Measurements from ENCODE around the gene SFTA2. TPM values are rescaled to one million over a fixed set of nuclear protein-coding genes. Genes with fewer than 3 reads are reported as not detected.

Gene SFTA2
- total and polyA plus RNA-seq, 10 of the 15 experiments (the other 5 are each of a cell fraction or from before 2014, with no cell fraction given) = 0.15 to 0.92 (median 0.33) TPM; not detected in 4

- Histone ChIP-seq H3K4me1 (ENCODE audit: control insufficient read depth, insufficient read depth, low read length) (peaks cover 35% of the 10 kb centered on the region), H3K9me3 (replicated peaks; ENCODE audit: control insufficient read depth, insufficient read depth, low read length) (no peaks in the 10 kb centered on the region), H3K4me3 (peak overlapping the region; percentile 75), H3K36me3 (ENCODE audit: control insufficient read depth in 2 of 2, insufficient read depth in 2 of 2, low read length in 1 of 2) (no peaks in the 10 kb centered on the region; a peak in 2 of 4 replicates), H3K9ac (ENCODE audit: control insufficient read depth, insufficient read depth, low read length) (peak overlapping the region; percentile 64), H3K4me2 (ENCODE audit: control insufficient read depth, insufficient read depth) (peak overlapping the region; percentile 99), H3K27ac (ENCODE audit: control insufficient read depth, insufficient read depth) (peak overlapping the region; percentile 81; the same call in 1 of the 2 replicates), H3K27me3 (replicated peaks in 1 of 2; ENCODE audit: control insufficient read depth in 2 of 2, insufficient read depth in 2 of 2, low read length in 1 of 2) (no peaks in the 10 kb centered on the region), H4K20me1 (ENCODE audit: control insufficient read depth, insufficient read depth) (no peaks in the 10 kb centered on the region), H3K79me2 (ENCODE audit: control insufficient read depth, insufficient read depth, low read length) (peaks cover 10% of the 10 kb centered on the region), H2AFZ (ENCODE audit: control insufficient read depth, low read depth, low read length) (peak overlapping the region; percentile 41; the same call in 1 of the 2 replicates)
- intact Hi-C loops (cut with micrococcal nuclease; ENCODE audit: unreplicated experiment) (no loop called here), in situ Hi-C loops (cut with MboI) (no loop called here)
- WGBS (ENCODE audit: insufficient coverage, insufficient replicate concordance, low lambda C conversion rate, missing lambda C conversion rate) = 22% methylated on average over 26 of the region's 59 CpGs
- ATAC-seq (peak; percentile 65), FAIRE-seq (no peak), DNase-seq (ENCODE audit: low read depth, low spot score) (no peak)
- ChIA-PET CTCF (interaction anchor here (0.5 to 6.7 kb wide), 13 partner anchors 11 to 431 kb away, joined by 3 to 71 read pairs (median 4); partner anchors contain the start of genes GTF2H4 and VARS2), RAD21 (ENCODE audit: unreplicated experiment) (interaction anchor here (0.7 to 10.7 kb wide), 12 partner anchors 16 to 270 kb away, joined by 3 to 144 read pairs (median 4); partner anchors contain the start of genes GTF2H4, IER3 and VARS2), POLR2A (interaction anchor here (0.6 to 5.8 kb wide), 11 partner anchors 11 to 206 kb away, joined by 3 to 50 read pairs (median 4); partner anchors contain the start of genes GTF2H4 and VARS2), SMC1A (ENCODE audit: uncharacterized antibody, unreplicated experiment) (interaction anchor here (0.9 to 4.9 kb wide), 9 partner anchors 16 to 284 kb away, joined by 3 to 40 read pairs (median 7); partner anchors contain the start of genes GTF2H4 and VARS2)
- TSS peak; percentile 40 for BruUV-seq (replicated peaks)
- TF ChIP-seq BHLHE40 (IDR thresholded peaks at IDR 0.05; ENCODE audit: borderline replicate concordance in 1 of 2, low read depth in 2 of 2, low read length in 1 of 2) = peak; percentile 60 to 77; a peak in 2 of 4 replicates
- no peak for TF ChIP-seq JUND (IDR thresholded peaks at IDR 0.05; ENCODE audit: low read depth, low read length)
- 0 out of 2 replicates have a peak, but pooled peaks have one; percentile 10 for TF ChIP-seq SPI1 (IDR thresholded peaks at IDR 0.05; ENCODE audit: borderline replicate concordance, insufficient read depth, low read depth, low read length)
- peak in 1 of 2 experiments; percentile 61; a peak in 2 of 3 replicates for TF ChIP-seq EGR1 (IDR thresholded peaks at IDR 0.05; ENCODE audit: borderline replicate concordance in 1 of 2, low read depth in 2 of 2, low read length in 2 of 2)
- TF ChIP-seq, protein P1, sequence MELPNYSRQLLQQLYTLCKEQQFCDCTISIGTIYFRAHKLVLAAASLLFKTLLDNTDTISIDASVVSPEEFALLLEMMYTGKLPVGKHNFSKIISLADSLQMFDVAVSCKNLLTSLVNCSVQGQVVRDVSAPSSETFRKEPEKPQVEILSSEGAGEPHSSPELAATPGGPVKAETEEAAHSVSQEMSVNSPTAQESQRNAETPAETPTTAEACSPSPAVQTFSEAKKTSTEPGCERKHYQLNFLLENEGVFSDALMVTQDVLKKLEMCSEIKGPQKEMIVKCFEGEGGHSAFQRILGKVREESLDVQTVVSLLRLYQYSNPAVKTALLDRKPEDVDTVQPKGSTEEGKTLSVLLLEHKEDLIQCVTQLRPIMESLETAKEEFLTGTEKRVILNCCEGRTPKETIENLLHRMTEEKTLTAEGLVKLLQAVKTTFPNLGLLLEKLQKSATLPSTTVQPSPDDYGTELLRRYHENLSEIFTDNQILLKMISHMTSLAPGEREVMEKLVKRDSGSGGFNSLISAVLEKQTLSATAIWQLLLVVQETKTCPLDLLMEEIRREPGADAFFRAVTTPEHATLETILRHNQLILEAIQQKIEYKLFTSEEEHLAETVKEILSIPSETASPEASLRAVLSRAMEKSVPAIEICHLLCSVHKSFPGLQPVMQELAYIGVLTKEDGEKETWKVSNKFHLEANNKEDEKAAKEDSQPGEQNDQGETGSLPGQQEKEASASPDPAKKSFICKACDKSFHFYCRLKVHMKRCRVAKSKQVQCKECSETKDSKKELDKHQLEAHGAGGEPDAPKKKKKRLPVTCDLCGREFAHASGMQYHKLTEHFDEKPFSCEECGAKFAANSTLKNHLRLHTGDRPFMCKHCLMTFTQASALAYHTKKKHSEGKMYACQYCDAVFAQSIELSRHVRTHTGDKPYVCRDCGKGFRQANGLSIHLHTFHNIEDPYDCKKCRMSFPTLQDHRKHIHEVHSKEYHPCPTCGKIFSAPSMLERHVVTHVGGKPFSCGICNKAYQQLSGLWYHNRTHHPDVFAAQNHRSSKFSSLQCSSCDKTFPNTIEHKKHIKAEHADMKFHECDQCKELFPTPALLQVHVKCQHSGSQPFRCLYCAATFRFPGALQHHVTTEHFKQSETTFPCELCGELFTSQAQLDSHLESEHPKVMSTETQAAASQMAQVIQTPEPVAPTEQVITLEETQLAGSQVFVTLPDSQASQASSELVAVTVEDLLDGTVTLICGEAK (IDR thresholded peaks at IDR 0.05; ENCODE audit: borderline replicate concordance) = no peak
- TF ChIP-seq, protein P2, sequence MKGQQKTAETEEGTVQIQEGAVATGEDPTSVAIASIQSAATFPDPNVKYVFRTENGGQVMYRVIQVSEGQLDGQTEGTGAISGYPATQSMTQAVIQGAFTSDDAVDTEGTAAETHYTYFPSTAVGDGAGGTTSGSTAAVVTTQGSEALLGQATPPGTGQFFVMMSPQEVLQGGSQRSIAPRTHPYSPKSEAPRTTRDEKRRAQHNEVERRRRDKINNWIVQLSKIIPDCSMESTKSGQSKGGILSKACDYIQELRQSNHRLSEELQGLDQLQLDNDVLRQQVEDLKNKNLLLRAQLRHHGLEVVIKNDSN (IDR thresholded peaks at IDR 0.05; ENCODE audit: borderline replicate concordance, extremely low read length, insufficient read depth, low read depth, low read length) = no peak
- TF ChIP-seq POLR2A (IDR thresholded peaks at IDR 0.05; ENCODE audit: low read depth, low read length) = peak; percentile 9; the same call in 1 of the 2 replicates
- peak; percentile 75 for TF ChIP-seq NR2F1 (conservative IDR thresholded peaks at IDR 0.05)
- 0 out of 2 replicates have a peak, but pooled peaks have one; percentile 20 for TF ChIP-seq MXI1 (IDR thresholded peaks at IDR 0.05; ENCODE audit: low read depth, low read length)
- no peak for TF ChIP-seq HDGF (IDR thresholded peaks at IDR 0.05)
- TF ChIP-seq TCF12 (IDR thresholded peaks at IDR 0.05; ENCODE audit: low read depth, low read length) = 0 out of 2 replicates have a peak, but pooled peaks have one; percentile 13
- TF ChIP-seq, protein P3, sequence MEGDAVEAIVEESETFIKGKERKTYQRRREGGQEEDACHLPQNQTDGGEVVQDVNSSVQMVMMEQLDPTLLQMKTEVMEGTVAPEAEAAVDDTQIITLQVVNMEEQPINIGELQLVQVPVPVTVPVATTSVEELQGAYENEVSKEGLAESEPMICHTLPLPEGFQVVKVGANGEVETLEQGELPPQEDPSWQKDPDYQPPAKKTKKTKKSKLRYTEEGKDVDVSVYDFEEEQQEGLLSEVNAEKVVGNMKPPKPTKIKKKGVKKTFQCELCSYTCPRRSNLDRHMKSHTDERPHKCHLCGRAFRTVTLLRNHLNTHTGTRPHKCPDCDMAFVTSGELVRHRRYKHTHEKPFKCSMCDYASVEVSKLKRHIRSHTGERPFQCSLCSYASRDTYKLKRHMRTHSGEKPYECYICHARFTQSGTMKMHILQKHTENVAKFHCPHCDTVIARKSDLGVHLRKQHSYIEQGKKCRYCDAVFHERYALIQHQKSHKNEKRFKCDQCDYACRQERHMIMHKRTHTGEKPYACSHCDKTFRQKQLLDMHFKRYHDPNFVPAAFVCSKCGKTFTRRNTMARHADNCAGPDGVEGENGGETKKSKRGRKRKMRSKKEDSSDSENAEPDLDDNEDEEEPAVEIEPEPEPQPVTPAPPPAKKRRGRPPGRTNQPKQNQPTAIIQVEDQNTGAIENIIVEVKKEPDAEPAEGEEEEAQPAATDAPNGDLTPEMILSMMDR (IDR thresholded peaks at IDR 0.05 in 2 of 3, conservative IDR thresholded peaks at IDR 0.05 in 1 of 3; ENCODE audit: control insufficient read depth in 2 of 3, extremely low read depth in 1 of 3, insufficient read depth in 1 of 3, low read depth in 3 of 3, low read length in 3 of 3) = peak in 1 of 3 experiments; percentile 9; a peak in 1 of 6 replicates
- 0 out of 2 replicates have a peak, but pooled peaks have one; percentile 32 for TF ChIP-seq IKZF1 (conservative IDR thresholded peaks at IDR 0.05)
Measured at GRCh38 chr6:30884521-30885480, 47.2 kb downstream of the SFTA2 start.
